HepG2 (cell line): ENCODE results near the gene C1R. TPM values are rescaled to one million over a fixed set of nuclear protein-coding genes. Genes with fewer than 3 reads are reported as not detected.

Experiments
- ATF1 ChIP-seq: IDR thresholded peaks from 2 replicates; pipeline ENCODE4 v1.6.1; 2016; ENCODE audit warnings: mild to moderate bottlenecking, control low read depth
- ELF1 ChIP-seq: sonication (generic); formaldehyde crosslinking; IDR thresholded peaks from 2 replicates; pipeline ENCODE4 v1.4.0; 2020; ENCODE audit warnings: missing genetic modification reagents
- GZF1 ChIP-seq: sonication (generic); formaldehyde crosslinking; IDR thresholded peaks from 2 replicates; pipeline ENCODE4 v1.5.1; 2020; ENCODE audit warnings: mild to moderate bottlenecking, missing genetic modification reagents
- KMT2B ChIP-seq: IDR thresholded peaks from 2 replicates; pipeline ENCODE4 v1.6.1; 2016; ENCODE audit warnings: missing genetic modification reagents, missing compliant biosample characterization
- SALL1 ChIP-seq: sonication (generic); formaldehyde crosslinking; IDR thresholded peaks from 2 replicates; pipeline ENCODE4 v1.8.0; 2022; ENCODE audit warnings: mild to moderate bottlenecking, missing genetic modification reagents
- polyA plus RNA-seq, 8 experiments: library from polyadenylated mRNA; depleted of rRNA in 3 of 8; stranded (reverse) in 7 of 8; unstranded in 1 of 8; fragments of >200 nt; fragmentation: Illumina TruSeq in 4 of 8; extraction: Trizol in 4 of 8; gene quantifications; 2 replicates each; pipeline versions ENCODE4 v1.2.1 to v1.2.3, GENCODE V29; 2011 to 2016; ENCODE audit warnings: low read depth in 4 of 8, missing spikeins in 1 of 8, mixed read lengths in 1 of 8; ENCODE audit not compliant: insufficient read depth in 1 of 8
- total RNA-seq, 5 experiments: library from RNA; depleted of rRNA; stranded (reverse); fragments of >200 nt; fragmentation: Illumina TruSeq; extraction: Trizol; gene quantifications; 2 replicates each; pipeline ENCODE4 v1.2.3, GENCODE V29; 2016; ENCODE audit warnings: low read depth in 1 of 5
- TF ChIP-seq, protein P1 (sequence below): sonication (generic); formaldehyde crosslinking; IDR thresholded peaks from 2 replicates; pipeline ENCODE4 v1.8.1; 2022; ENCODE audit warnings: mild to moderate bottlenecking, missing genetic modification reagents
- TF ChIP-seq, protein P2 (sequence below): sonication (generic); formaldehyde crosslinking; IDR thresholded peaks from 2 replicates; pipeline ENCODE4 v1.9.0; 2021; ENCODE audit warnings: missing genetic modification reagents, mild to moderate bottlenecking, borderline replicate concordance
- TF ChIP-seq, protein P3 (sequence below): sonication (generic); formaldehyde crosslinking; IDR thresholded peaks from 2 replicates; pipeline ENCODE4 v1.4.0; 2020; ENCODE audit warnings: missing genetic modification reagents
- TF ChIP-seq, protein P4 (sequence below): sonication (generic); formaldehyde crosslinking; IDR thresholded peaks from 2 replicates; pipeline ENCODE4 v1.4.0; 2020; ENCODE audit warnings: low read depth, mild to moderate bottlenecking, missing genetic modification reagents

The C1R gene
- total and polyA plus RNA-seq, 2 of the 13 experiments (the other 11 are each of a cell fraction or from before 2014, with no cell fraction given): 3.5 to 6.5 TPM

DNA sequence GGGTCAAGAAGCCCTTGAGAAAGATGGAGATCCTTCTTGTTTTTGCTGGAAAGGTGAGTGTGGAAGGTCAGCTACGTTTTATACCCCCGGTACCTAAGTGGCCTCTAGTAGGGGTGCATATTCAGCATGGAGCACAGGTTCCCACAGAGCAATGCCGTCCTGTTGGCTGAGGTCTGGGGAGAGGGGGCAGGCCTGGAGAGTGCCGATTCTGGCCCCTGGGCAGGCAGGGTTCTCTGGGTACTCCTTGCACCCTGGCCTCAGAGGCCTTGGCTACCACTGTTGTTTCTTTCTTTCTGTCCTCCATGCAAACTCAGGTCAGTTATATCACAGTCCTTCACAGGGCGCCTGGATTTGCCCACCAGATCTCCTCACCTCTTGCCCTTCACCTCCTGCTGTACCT, 27.9 kb upstream of the C1R start (continued):
- TF ChIP-seq, protein P1, sequence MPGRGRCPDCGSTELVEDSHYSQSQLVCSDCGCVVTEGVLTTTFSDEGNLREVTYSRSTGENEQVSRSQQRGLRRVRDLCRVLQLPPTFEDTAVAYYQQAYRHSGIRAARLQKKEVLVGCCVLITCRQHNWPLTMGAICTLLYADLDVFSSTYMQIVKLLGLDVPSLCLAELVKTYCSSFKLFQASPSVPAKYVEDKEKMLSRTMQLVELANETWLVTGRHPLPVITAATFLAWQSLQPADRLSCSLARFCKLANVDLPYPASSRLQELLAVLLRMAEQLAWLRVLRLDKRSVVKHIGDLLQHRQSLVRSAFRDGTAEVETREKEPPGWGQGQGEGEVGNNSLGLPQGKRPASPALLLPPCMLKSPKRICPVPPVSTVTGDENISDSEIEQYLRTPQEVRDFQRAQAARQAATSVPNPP (CRISPR knock-in tag): no peak
- no peak for TF ChIP-seq GZF1
- TF ChIP-seq, protein P2, sequence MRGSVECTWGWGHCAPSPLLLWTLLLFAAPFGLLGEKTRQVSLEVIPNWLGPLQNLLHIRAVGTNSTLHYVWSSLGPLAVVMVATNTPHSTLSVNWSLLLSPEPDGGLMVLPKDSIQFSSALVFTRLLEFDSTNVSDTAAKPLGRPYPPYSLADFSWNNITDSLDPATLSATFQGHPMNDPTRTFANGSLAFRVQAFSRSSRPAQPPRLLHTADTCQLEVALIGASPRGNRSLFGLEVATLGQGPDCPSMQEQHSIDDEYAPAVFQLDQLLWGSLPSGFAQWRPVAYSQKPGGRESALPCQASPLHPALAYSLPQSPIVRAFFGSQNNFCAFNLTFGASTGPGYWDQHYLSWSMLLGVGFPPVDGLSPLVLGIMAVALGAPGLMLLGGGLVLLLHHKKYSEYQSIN (CRISPR knock-in tag): no peak
- TF ChIP-seq, protein P3, sequence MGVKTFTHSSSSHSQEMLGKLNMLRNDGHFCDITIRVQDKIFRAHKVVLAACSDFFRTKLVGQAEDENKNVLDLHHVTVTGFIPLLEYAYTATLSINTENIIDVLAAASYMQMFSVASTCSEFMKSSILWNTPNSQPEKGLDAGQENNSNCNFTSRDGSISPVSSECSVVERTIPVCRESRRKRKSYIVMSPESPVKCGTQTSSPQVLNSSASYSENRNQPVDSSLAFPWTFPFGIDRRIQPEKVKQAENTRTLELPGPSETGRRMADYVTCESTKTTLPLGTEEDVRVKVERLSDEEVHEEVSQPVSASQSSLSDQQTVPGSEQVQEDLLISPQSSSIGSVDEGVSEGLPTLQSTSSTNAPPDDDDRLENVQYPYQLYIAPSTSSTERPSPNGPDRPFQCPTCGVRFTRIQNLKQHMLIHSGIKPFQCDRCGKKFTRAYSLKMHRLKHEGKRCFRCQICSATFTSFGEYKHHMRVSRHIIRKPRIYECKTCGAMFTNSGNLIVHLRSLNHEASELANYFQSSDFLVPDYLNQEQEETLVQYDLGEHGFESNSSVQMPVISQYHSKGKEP (CRISPR knock-in tag): no peak
- TF ChIP-seq ELF1 (CRISPR knock-in tag): no peak
- no peak for TF ChIP-seq KMT2B (CRISPR knock-in tag)
- TF ChIP-seq ATF1 (CRISPR knock-in tag): no peak
- TF ChIP-seq, protein P4, sequence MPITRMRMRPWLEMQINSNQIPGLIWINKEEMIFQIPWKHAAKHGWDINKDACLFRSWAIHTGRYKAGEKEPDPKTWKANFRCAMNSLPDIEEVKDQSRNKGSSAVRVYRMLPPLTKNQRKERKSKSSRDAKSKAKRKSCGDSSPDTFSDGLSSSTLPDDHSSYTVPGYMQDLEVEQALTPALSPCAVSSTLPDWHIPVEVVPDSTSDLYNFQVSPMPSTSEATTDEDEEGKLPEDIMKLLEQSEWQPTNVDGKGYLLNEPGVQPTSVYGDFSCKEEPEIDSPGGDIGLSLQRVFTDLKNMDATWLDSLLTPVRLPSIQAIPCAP (CRISPR knock-in tag): no peak
- no peak for TF ChIP-seq SALL1 (CRISPR knock-in tag)
